HEK293 (cell line): ENCODE data around the gene CD164.

Source experiments
- AEBP2 ChIP-seq: fragments of 450-650 bp; formaldehyde crosslinking; IDR thresholded peaks from 2 replicates; pipeline ENCODE4 v1.5.1; 2016; ENCODE audit warnings: missing biosample characterization, missing genetic modification characterization, borderline replicate concordance
- BCL11B ChIP-seq: fragments of 450-650 bp; formaldehyde crosslinking; IDR thresholded peaks from 2 replicates; pipeline ENCODE4 v1.5.1; 2016; ENCODE audit warnings: low read depth, missing biosample characterization, missing genetic modification characterization
- ELK4 ChIP-seq: IDR thresholded peaks from 2 replicates; pipeline ENCODE4 v1.6.1; 2011; ENCODE audit warnings: mild to moderate bottlenecking, low read depth, low read length, borderline replicate concordance
- KLF1 ChIP-seq: fragments of 450-650 bp; formaldehyde crosslinking; IDR thresholded peaks from 2 replicates; pipeline ENCODE4 v1.5.1; 2016; ENCODE audit warnings: missing biosample characterization, missing genetic modification characterization
- KLF10 ChIP-seq: fragments of 450-650 bp; IDR thresholded peaks from 2 replicates; pipeline ENCODE4 v1.5.1; 2018; ENCODE audit warnings: missing biosample characterization, mild to moderate bottlenecking, missing genetic modification characterization
- KLF8 ChIP-seq: fragments of 450-650 bp; formaldehyde crosslinking; IDR thresholded peaks from 2 replicates; pipeline ENCODE4 v1.5.1; 2016; ENCODE audit warnings: missing biosample characterization, missing genetic modification characterization
- OVOL3 ChIP-seq: fragments of 450-650 bp; formaldehyde crosslinking; IDR thresholded peaks from 2 replicates; pipeline ENCODE4 v1.5.1; 2016; ENCODE audit warnings: missing biosample characterization, missing genetic modification characterization
- PBX3 ChIP-seq: sonication (generic); formaldehyde crosslinking; IDR thresholded peaks from 2 replicates; pipeline ENCODE4 v1.8.1; 2022; ENCODE audit warnings: mild to moderate bottlenecking, moderate library complexity, missing genetic modification reagents
- TCF7L2 ChIP-seq: IDR thresholded peaks from 2 replicates; pipeline ENCODE4 v1.6.1; 2011; ENCODE audit warnings: low read depth, mild to moderate bottlenecking, inconsistent platforms, low read length, moderate library complexity, borderline replicate concordance
- TRIM28 ChIP-seq: IDR thresholded peaks from 2 replicates; pipeline ENCODE4 v1.6.1; 2011; ENCODE audit warnings: low read length, control low read depth, borderline replicate concordance
- YY2 ChIP-seq: fragments of 450-650 bp; formaldehyde crosslinking; IDR thresholded peaks from 2 replicates; pipeline ENCODE4 v1.5.1; 2016; ENCODE audit warnings: missing biosample characterization, missing genetic modification characterization
- ZBTB1 ChIP-seq: fragments of 450-650 bp; formaldehyde crosslinking; IDR thresholded peaks from 2 replicates; pipeline ENCODE4 v1.5.1; 2016; ENCODE audit warnings: missing biosample characterization, missing genetic modification characterization
- ZBTB44 ChIP-seq: fragments of 450-650 bp; IDR thresholded peaks from 2 replicates; pipeline ENCODE4 v1.5.1; 2018; ENCODE audit warnings: missing biosample characterization, mild to moderate bottlenecking, missing genetic modification characterization
- ZBTB6 ChIP-seq: fragments of 450-650 bp; formaldehyde crosslinking; IDR thresholded peaks from 2 replicates; pipeline ENCODE4 v1.5.1; 2017; ENCODE audit warnings: missing biosample characterization, missing genetic modification characterization
- ZBTB7A ChIP-seq: fragments of 450-650 bp; formaldehyde crosslinking; IDR thresholded peaks from 2 replicates; pipeline ENCODE4 v1.5.1; 2016; ENCODE audit warnings: low read depth, missing biosample characterization, missing genetic modification characterization
- ZNF114 ChIP-seq: fragments of 450-650 bp; formaldehyde crosslinking; IDR thresholded peaks from 2 replicates; pipeline ENCODE4 v1.5.0; 2017; ENCODE audit warnings: missing biosample characterization, missing genetic modification characterization
- ZNF16 ChIP-seq: fragments of 450-650 bp; formaldehyde crosslinking; IDR thresholded peaks from 2 replicates; pipeline ENCODE4 v1.5.1; 2016; ENCODE audit warnings: low read depth, missing biosample characterization, missing genetic modification characterization
- ZNF211 ChIP-seq: fragments of 450-650 bp; formaldehyde crosslinking; IDR thresholded peaks from 2 replicates; pipeline ENCODE4 v1.5.1; 2016; ENCODE audit warnings: low read depth, missing biosample characterization, missing genetic modification characterization
- ZNF311 ChIP-seq: fragments of 450-650 bp; formaldehyde crosslinking; IDR thresholded peaks from 2 replicates; pipeline ENCODE4 v1.5.1; 2017; ENCODE audit warnings: missing biosample characterization, missing genetic modification characterization, borderline replicate concordance
- ZNF366 ChIP-seq: fragments of 450-650 bp; formaldehyde crosslinking; conservative IDR thresholded peaks from 2 replicates; pipeline ENCODE4 v1.5.1; 2016; ENCODE audit warnings: missing biosample characterization, missing genetic modification characterization
- ZNF423 ChIP-seq: fragments of 450-650 bp; formaldehyde crosslinking; IDR thresholded peaks from 2 replicates; pipeline ENCODE4 v1.5.1; 2016; ENCODE audit warnings: missing biosample characterization, missing genetic modification characterization
- ZNF426 ChIP-seq: fragments of 450-650 bp; formaldehyde crosslinking; IDR thresholded peaks from 2 replicates; pipeline ENCODE4 v1.5.1; 2017; ENCODE audit warnings: missing biosample characterization, missing genetic modification characterization, mild to moderate bottlenecking, inconsistent platforms, moderate library complexity
- ZNF501 ChIP-seq: fragments of 450-650 bp; formaldehyde crosslinking; IDR thresholded peaks from 2 replicates; pipeline ENCODE4 v1.5.1; 2016; ENCODE audit warnings: missing biosample characterization, missing genetic modification characterization
- ZNF521 ChIP-seq: fragments of 450-650 bp; formaldehyde crosslinking; IDR thresholded peaks from 2 replicates; pipeline ENCODE4 v1.5.1; 2017; ENCODE audit warnings: missing biosample characterization, mild to moderate bottlenecking, missing genetic modification characterization
- ZNF529 ChIP-seq: fragments of 450-650 bp; formaldehyde crosslinking; IDR thresholded peaks from 2 replicates; pipeline ENCODE4 v1.5.1; 2017; ENCODE audit warnings: missing genetic modification characterization, missing biosample characterization; ENCODE audit not compliant: insufficient replicate concordance
- ZNF544 ChIP-seq: fragments of 450-650 bp; formaldehyde crosslinking; IDR thresholded peaks from 2 replicates; pipeline ENCODE4 v1.5.0; 2017; ENCODE audit warnings: missing biosample characterization, missing genetic modification characterization
- ZNF555 ChIP-seq: fragments of 450-650 bp; formaldehyde crosslinking; conservative IDR thresholded peaks from 2 replicates; pipeline ENCODE4 v1.5.1; 2017; ENCODE audit warnings: missing biosample characterization, mild to moderate bottlenecking, missing genetic modification characterization, inconsistent platforms
- ZNF580 ChIP-seq: fragments of 450-650 bp; formaldehyde crosslinking; IDR thresholded peaks from 2 replicates; pipeline ENCODE4 v1.5.1; 2016; ENCODE audit warnings: missing biosample characterization, missing genetic modification characterization
- ZNF623 ChIP-seq: fragments of 450-650 bp; formaldehyde crosslinking; IDR thresholded peaks from 2 replicates; pipeline ENCODE4 v1.5.1; 2016; ENCODE audit warnings: missing biosample characterization, missing genetic modification characterization
- ZNF624 ChIP-seq: fragments of 450-650 bp; formaldehyde crosslinking; IDR thresholded peaks from 2 replicates; pipeline ENCODE4 v1.5.1; 2017; ENCODE audit warnings: missing biosample characterization, missing genetic modification characterization
- ZNF629 ChIP-seq: fragments of 450-650 bp; formaldehyde crosslinking; IDR thresholded peaks from 2 replicates; pipeline ENCODE4 v1.5.1; 2017; ENCODE audit warnings: missing biosample characterization, missing genetic modification characterization
- ZNF785 ChIP-seq: fragments of 450-650 bp; formaldehyde crosslinking; IDR thresholded peaks from 2 replicates; pipeline ENCODE4 v1.5.1; 2016; ENCODE audit warnings: missing biosample characterization, missing genetic modification characterization
- ZNF791 ChIP-seq: fragments of 450-650 bp; formaldehyde crosslinking; IDR thresholded peaks from 2 replicates; pipeline ENCODE4 v1.5.1; 2016; ENCODE audit warnings: missing biosample characterization, missing genetic modification characterization

CD164 gene

GRCh38 chr6:109382576-109383437 lies 540 bp upstream of the CD164 start (continued):
- TF ChIP-seq ZNF521 (tag by site-specific recombination), result no peak
- peak; percentile 3; the same call in 1 of the 2 replicates for TF ChIP-seq ZNF623 (tag by site-specific recombination)
- no peak for TF ChIP-seq ZBTB44 (tag by site-specific recombination)
- no peak for TF ChIP-seq ZNF791 (tag by site-specific recombination)
- TF ChIP-seq ZNF555, result no peak
- TF ChIP-seq ZNF426 (tag by site-specific recombination), result no peak; the same call in 1 of the 2 replicates
- no peak for TF ChIP-seq ZNF544 (tag by site-specific recombination)
- no peak for TF ChIP-seq ZNF311
- peak; percentile 15; the same call in 1 of the 2 replicates for TF ChIP-seq OVOL3 (tag by site-specific recombination)
- TF ChIP-seq TCF7L2, result 0 out of 2 replicates have a peak, but pooled peaks have one; percentile 34
- TF ChIP-seq ZNF629 (tag by site-specific recombination), result peak; percentile 74
- no peak for TF ChIP-seq ZNF16 (tag by site-specific recombination)
- TF ChIP-seq AEBP2, result no peak
- TF ChIP-seq ZBTB7A (tag by site-specific recombination), result peak; percentile 87
- no peak for TF ChIP-seq ZNF114
- TF ChIP-seq ZBTB1 (tag by site-specific recombination), result no peak
- peak; percentile 93; the same call in 1 of the 2 replicates for TF ChIP-seq ZNF501 (tag by site-specific recombination)
- TF ChIP-seq ZNF624, result no peak
- TF ChIP-seq ZNF785, result no peak
- no peak for TF ChIP-seq BCL11B (tag by site-specific recombination)
- TF ChIP-seq ZBTB6 (tag by site-specific recombination), result no peak
- no peak; the same call in 1 of the 2 replicates for TF ChIP-seq TRIM28
- no peak for TF ChIP-seq ZNF529 (tag by site-specific recombination)
- TF ChIP-seq KLF10 (tag by site-specific recombination), result peak; percentile 91
- 0 out of 2 replicates have a peak, but pooled peaks have one; percentile 1 for TF ChIP-seq ZNF580
- no peak for TF ChIP-seq PBX3 (CRISPR knock-in tag)
- no peak for TF ChIP-seq ZNF211 (tag by site-specific recombination)
- TF ChIP-seq KLF8 (tag by site-specific recombination), result peak; percentile 82
- no peak; the same call in 1 of the 2 replicates for TF ChIP-seq ELK4
- TF ChIP-seq ZNF423 (tag by site-specific recombination), result no peak
- peak; percentile 55 for TF ChIP-seq KLF1 (tag by site-specific recombination)
- peak; percentile 53; the same call in 1 of the 2 replicates for TF ChIP-seq YY2 (tag by site-specific recombination)
- 0 out of 2 replicates have a peak, but pooled peaks have one; percentile 31 for TF ChIP-seq ZNF366 (tag by site-specific recombination)
